GM12891 (cell line): Measurements from ENCODE around the gene SMIM22.

Source experiments
- POLR2A ChIP-seq: IDR thresholded peaks from 2 replicates; pipeline ENCODE4 v1.6.1; 2011; ENCODE audit warnings: low read depth, low read length, control low read depth
- TAF1 ChIP-seq: IDR thresholded peaks from 2 replicates; pipeline ENCODE4 v1.6.1; 2011; ENCODE audit warnings: low read depth, low read length, control low read depth

DNA sequence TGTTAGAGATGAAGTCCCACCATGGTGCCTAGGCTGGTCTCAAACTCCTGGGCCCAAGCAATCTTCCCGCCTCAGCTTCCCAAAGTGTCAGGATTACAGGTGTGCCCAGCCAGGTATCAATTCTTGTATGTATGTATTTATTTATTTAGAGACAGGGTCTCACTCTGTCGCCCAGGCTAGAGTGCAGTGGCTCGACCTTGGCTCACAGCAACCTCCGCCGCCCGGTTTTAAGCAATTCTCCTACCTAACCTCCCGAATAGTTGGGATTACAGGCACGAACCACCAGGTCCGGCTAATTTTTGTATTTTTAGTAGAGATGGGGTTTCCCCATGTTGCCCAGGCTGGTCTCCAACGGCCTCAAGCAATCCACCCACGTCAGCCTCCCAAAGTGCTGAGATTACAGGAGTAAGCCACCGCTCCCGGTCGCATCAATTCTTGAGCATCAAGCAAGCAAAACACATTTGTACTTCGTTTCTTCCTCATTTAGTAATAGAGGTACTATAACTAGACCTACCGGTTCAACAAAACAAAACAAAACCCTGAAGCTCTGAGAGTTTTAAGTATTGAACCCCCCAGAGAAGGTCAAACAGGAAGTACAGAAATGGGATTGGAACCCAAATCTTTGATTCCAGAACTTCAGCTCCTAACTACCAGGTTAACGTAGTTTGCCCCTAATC is 27.2 kb upstream of the SMIM22 start:
- TF ChIP-seq POLR2A (no peak), TAF1 (no peak)
